Jurkat, Clone E6-1 (cell line): ENCODE results near the gene CDC42EP3. TPM values are rescaled to one million over a fixed set of nuclear protein-coding genes. Genes with fewer than 3 reads are reported as not detected.

Experiments
- DNase-seq: peaks from one replicate; pipeline ENCODE4 v3.0.0-alpha.2; 2011; ENCODE audit warnings: low read depth, low spot score
- H3K4me3 ChIP-seq: 2 replicates; pipeline ENCODE4 v1.5.1; 2011; ENCODE audit warnings: mild to moderate bottlenecking, low read length, control low read depth, moderate library complexity
- polyA plus RNA-seq: library from polyadenylated mRNA; unstranded; fragments of >200 nt; gene quantifications from one replicate; pipeline ENCODE4 v1.2.1, GENCODE V29; 2012; ENCODE audit warnings: missing spikeins; ENCODE audit not compliant: insufficient read length, insufficient read depth

Gene CDC42EP3
- polyA plus RNA-seq: 6.7 TPM

- no peak for DNase-seq
- H3K4me3 ChIP-seq: peak within 1 kb of the TSS; percentile 64
Measured at GRCh38 chr2:37671009-37671815, at the start of gene CDC42EP3. TSS of gene CDC42EP3 (minus strand) at chr2:37671642. CDS start at chr2:37646587, 25,055 bp downstream.

DNA sequence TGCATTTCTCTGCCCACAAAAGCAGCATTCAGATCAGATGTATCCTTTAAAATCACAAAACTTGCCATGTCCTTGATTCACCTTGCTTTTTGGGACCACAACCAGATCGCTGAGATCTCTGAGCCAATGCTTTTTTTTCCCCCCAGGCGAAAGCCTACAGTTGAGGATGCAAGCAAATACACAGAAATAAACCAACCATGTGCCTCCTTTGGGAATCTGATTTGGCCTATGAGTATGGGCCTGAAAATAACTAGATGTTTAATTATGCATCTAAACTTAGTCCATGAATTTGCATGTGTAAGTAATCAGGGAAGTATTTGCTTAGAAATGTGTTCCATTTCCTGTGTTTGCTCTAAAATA is 49.7 kb upstream of the CDC42EP3 start:
- DNase-seq: no peak
- H3K4me3 ChIP-seq: no peak overlapping the region

DNA sequence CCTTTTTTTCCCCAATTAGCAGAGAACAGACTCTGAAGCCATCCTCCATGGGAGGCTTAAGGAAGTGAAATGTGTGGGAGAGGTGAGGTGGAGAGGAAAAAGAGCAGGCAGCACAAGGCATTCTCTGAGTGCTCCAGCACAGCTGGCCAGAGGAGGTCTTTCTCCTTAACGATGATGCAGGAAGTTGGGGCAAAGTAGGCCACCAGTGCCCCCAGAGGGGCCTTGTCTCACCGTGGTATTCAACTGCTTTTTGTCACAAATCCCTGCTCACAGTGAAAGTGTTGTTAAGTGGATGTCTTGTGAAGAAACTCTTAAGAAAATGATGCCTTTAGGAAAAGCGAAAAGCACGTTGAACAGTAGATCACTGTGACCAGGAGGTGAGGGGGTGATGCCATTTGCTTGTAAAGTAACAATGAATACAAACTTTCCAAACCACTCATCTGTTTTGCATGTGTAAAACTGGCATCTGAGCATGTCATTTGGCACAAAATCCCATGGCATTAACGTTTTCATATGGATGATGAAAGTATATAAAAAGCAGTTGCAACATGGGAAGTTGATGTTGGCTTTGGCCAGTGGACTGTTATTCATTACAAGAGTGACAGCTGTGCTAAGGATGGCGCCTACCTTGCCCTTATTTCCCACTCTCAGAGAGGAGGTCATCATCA is 49.2 kb upstream of the CDC42EP3 start:
- DNase-seq: no peak
- no peak overlapping the region for H3K4me3 ChIP-seq

- H3K4me3 ChIP-seq: no peak overlapping the region
- no peak for DNase-seq
Measured at GRCh38 chr2:37718515-37719161, 47.2 kb upstream of the CDC42EP3 start.

GRCh38 chr2:37713258-37713700 is 41.8 kb upstream of the CDC42EP3 start:
- H3K4me3 ChIP-seq: no peak overlapping the region
- DNase-seq: no peak

GRCh38 chr2:37711831-37712230 is 40.4 kb upstream of the CDC42EP3 start:
- no peak for DNase-seq
- H3K4me3 ChIP-seq: no peak overlapping the region

DNA sequence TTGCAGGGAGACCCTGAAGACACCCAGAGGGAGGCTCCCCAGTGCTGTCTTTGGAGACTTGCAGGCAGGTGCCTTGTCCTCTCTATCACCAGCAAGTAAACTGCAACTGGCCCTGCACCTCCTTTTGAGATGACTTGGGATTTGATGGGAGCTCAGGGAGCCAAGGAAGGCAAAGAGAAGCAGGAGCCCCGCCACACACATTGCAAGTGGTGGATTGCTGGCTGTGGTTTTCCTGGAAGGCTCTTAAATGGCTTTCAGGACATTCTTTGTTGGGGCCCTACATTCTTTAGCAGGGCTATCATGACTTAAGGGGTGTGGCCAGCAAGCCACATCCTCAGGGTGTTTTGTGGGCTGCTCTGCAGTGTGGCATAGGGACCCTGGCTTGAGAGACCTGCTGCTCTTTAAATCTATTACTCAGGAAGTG is 39.9 kb upstream of the CDC42EP3 start:
- peak; percentile 48 for DNase-seq
- H3K4me3 ChIP-seq: no peak overlapping the region

DNA sequence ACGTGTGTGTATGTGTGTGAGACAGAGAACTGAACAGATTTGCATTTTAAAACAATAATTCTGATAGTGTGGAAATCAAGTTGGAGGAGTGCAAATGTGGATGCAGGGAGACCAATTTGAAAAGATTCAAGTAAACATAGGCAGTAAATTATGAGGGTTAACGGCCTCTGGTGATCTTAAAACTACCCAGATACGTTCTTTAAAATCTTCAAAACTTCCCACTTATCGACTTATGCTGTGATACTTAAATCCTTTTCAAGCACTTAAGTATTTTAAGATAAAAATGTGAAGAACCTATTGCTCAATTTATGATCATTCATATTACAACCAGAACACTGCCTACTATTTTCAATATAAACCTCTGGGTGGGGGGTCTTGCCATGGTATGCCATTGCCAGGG is 37.7 kb upstream of the CDC42EP3 start:
- DNase-seq: no peak
- no peak overlapping the region for H3K4me3 ChIP-seq

DNA sequence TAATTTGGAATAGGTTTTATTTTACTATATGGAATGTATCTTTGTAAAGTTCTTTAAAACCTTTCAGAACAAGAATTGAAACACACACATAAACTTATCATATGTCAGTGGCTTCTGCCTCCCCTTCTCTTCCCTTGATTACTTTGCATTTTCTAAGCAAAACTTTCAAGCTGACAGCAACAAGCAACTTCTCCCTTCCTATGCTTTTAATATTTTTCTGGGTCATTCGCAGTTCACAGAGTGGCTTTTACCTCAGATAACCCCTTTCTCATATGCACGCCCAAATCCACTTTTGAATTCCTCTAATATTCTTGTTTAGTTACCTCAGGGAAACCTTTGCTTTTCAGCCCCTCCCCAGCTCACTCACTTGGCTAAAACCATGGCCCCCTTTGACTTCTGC is 36.7 kb upstream of the CDC42EP3 start:
- no peak for DNase-seq

GRCh38 chr2:37707393-37707792 is 36.0 kb upstream of the CDC42EP3 start:
- no peak for DNase-seq
- no peak overlapping the region for H3K4me3 ChIP-seq

More for the DNA sequence above, 36.7 kb upstream of the CDC42EP3 start:
- H3K4me3 ChIP-seq: no peak overlapping the region

- H3K4me3 ChIP-seq: no peak overlapping the region
- DNase-seq: no peak
Measured at GRCh38 chr2:37706334-37707183, 35.1 kb upstream of the CDC42EP3 start.

DNA sequence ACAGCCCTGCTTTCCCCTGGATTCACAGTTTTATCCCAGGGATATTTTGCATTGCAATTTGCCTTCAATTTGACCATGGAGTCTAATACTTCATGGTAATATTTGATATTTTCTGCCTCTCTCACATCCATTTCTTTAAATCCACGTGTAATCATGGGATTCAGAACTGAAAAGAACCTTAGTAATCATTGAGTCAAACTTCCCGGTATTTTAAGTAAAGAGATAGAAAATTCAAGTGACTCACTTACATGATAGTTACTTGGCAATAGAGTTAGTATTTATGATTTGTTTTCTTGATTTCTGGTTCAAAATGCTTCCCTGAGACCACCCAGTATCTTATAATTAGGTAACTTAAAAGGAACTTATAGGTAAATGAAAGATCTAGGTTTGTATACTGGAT is 33.7 kb upstream of the CDC42EP3 start:
- no peak for DNase-seq

DNA sequence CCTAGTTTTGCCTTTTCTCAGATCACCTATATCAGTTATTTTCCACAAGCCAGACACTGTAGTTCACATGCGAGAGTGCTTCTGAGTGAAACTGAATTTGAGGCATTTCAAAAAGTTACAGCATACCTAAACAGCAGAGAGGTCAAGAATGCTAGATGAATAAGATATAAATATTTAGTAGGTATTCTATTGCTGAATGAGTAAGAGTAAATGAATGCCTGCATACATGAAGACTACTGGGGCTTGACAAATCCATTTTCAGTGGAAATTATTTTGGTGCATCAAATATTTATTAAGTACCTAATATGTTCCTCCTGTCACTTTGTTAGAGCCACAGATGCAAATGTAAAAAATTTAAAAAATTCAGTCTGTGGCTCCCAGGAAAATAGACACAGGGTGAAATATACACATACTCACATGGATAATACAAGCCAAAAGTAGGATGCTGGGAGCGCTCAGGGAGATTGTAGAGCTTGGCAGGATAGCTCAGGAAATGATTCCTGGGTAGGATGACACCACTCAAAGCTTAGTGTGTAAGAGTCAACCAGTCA is 27.6 kb upstream of the CDC42EP3 start:
- no peak for DNase-seq
- H3K4me3 ChIP-seq: no peak overlapping the region

More for the DNA sequence above, 33.7 kb upstream of the CDC42EP3 start:
- H3K4me3 ChIP-seq: no peak overlapping the region

DNA sequence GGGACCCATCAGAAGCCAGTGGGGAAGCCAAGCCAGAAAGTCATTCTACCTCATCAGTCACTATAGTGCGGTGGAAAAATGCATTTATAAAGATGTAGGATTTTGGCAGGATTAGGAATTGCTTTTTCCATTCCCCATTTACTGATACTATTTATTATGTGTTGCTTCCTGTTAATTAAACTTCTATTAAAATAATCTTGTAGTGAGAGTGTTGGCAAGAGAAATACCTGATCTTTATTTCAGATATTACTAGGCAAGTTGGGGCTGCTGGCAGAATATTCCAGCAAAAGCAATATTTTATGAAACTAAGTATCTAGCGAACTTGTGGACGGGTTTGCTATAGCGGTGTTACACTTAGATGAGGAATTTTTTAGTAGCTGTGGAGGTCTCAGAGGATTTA is 23.9 kb upstream of the CDC42EP3 start:
- no peak overlapping the region for H3K4me3 ChIP-seq
- DNase-seq: no peak

GRCh38 chr2:37692711-37693110 is 21.3 kb upstream of the CDC42EP3 start:
- H3K4me3 ChIP-seq: no peak overlapping the region
- no peak for DNase-seq

GRCh38 chr2:37689751-37690150 is 18.3 kb upstream of the CDC42EP3 start:
- DNase-seq: no peak
- H3K4me3 ChIP-seq: no peak overlapping the region

DNA sequence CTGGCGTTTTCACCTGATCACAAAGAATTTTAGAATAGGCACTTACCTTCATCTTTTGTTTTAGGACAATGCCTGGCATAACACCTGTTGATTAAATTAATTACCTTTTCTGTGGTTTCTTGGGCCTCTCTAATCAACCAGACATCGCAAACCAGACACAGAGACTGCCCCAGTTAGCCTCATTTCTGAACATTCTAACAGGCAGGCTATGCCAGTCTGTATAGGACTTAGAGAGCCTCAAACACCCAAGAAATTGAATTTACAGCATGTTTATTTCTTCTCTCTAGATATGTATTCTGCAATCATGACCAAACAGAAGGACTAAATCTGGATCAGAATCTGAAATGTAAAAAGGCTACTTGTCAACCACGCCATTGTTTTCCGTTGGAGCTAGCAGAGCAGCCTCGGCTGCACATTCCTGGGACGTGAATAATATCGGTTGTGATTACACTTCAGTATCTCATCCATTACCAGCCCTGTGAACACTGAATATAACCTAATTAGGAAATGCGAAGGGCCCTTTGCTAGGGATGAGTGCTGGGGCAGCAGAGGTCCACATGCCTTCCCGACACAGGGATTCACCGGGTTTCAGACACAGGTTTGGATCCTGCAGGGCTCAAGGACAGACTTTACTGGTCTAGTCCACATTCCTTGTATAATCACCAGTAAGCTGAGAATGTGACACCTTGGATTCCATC is 17.5 kb upstream of the CDC42EP3 start:
- no peak overlapping the region for H3K4me3 ChIP-seq
- no peak for DNase-seq

- H3K4me3 ChIP-seq: no peak overlapping the region
- DNase-seq: no peak
Measured at GRCh38 chr2:37686792-37687526, 15.5 kb upstream of the CDC42EP3 start.
